Activated CD4-positive, alpha-beta memory T cell treated with anti-CD3 and anti-CD28 coated beads for 36 hours (primary cell): ENCODE results near the gene ACYP2. TPM values are rescaled to one million over a fixed set of nuclear protein-coding genes. Genes with fewer than 3 reads are reported as not detected.
"Not testable (repeated sequence)": the region's sequence is repeated elsewhere in the genome, so short reads cannot be mapped to it uniquely, and the experiment has no call there.

Source experiments
- CTCF ChIA-PET: fragments of 350-600 bp; sonication (Branson Sonifier 250); formaldehyde crosslinking; loops from one replicate; lab custom pipeline; 2021; ENCODE audit warnings: antibody characterized with exemption, inconsistent platforms; lab: Charles Lee
- POLR2A ChIA-PET: fragments of 350-600 bp; sonication (Branson Sonifier 250); formaldehyde crosslinking; loops from one replicate; lab custom pipeline; 2021; ENCODE audit warnings: antibody characterized with exemption; lab: Charles Lee
- DNase-seq: peaks from one replicate; pipeline ENCODE4 v3.0.0-alpha.2; 2020
- H3K27ac Mint-ChIP-seq: one replicate; pipeline ENCODE4 v1.8.0; 2021; ENCODE audit warnings: mixed read lengths
- H3K27me3 Mint-ChIP-seq: one replicate; pipeline ENCODE4 v1.8.0; 2021; ENCODE audit warnings: mixed read lengths
- H3K36me3 Mint-ChIP-seq: one replicate; pipeline ENCODE4 v1.8.0; 2021; ENCODE audit warnings: mixed read lengths
- H3K4me1 Mint-ChIP-seq: one replicate; pipeline ENCODE4 v1.8.0; 2021; ENCODE audit warnings: low read depth, mixed read lengths
- H3K4me3 Mint-ChIP-seq: one replicate; pipeline ENCODE4 v1.8.0; 2021; ENCODE audit warnings: mild to moderate bottlenecking, mixed read lengths
- H3K9me3 Mint-ChIP-seq: one replicate; pipeline ENCODE4 v1.8.0; 2021; ENCODE audit warnings: mixed read lengths
- intact Hi-C: fragments of 100-400 bp; cut with micrococcal nuclease; formaldehyde crosslinking; loops from one replicate; pipeline ENCODE4 v1.15.1; 2023
- total RNA-seq, 2 experiments: library from RNA; stranded (reverse); gene quantifications; one replicate each; pipeline ENCODE4 v1.2.3, GENCODE V29; 2021

The ACYP2 gene
- total RNA-seq, 2 experiments from 2014 or later = 5.6 to 6.4 TPM

- Mint-ChIP-seq H3K27me3 (no peaks in the 10 kb centered on the region), H3K27ac (no peak overlapping the region), H3K9me3 (peaks cover 19% of the 10 kb centered on the region), H3K36me3 (peaks cover 20% of the 10 kb centered on the region), H3K4me1 (peaks cover 4% of the 10 kb centered on the region), H3K4me3 (no peak overlapping the region)
- ChIA-PET POLR2A (no interaction called here), CTCF (no interaction called here)
- DNase-seq = no peak
- intact Hi-C loops = no loop called here
Observed at GRCh38 chr2:54120950-54121349, 5.5 kb downstream of the ACYP2 start.

DNA sequence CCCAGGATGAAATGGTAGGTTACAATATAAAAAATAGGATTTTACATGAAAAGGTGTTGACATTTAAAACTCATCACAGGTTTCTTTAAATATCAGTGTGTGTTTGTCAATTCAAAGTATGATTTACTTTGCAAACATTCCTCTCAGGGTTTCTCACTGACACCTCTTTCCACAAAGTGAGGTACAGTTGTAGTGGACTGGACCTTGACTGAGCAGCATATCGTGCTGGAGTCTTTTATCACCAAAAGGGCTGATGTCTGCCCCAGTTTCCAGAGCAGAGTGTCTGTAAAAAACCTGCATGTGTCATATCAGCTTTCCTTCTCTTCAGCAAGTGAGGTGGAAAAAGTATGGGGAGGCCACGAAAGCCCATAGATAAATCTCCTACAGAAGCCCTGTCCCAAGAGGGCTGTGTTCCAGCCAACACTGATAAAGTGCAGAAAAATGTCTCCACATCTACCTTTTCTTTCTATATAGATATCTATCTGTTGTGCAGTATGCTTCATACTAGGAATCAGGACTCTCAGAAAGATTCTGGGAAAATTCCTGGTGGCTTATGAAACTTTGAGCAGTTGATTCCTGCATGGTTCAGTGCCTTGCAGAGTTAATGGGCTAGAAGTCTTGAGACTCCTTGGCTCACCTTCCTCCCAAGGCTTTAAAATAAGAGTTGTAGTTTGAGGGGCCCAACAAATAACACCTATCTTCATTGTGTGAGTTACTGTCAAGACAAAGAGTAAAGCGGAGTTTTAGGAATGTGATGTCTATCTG, 6.9 kb downstream of the ACYP2 start:
- H3K4me3 Mint-ChIP-seq = no peak overlapping the region
- CTCF ChIA-PET = no interaction called here

GRCh38 chr2:54122939-54123338, 7.5 kb downstream of the ACYP2 start:
- H3K36me3 Mint-ChIP-seq = peaks cover 13% of the 10 kb centered on the region
- H3K27me3 Mint-ChIP-seq = no peaks in the 10 kb centered on the region
- no peak overlapping the region for H3K4me3 Mint-ChIP-seq
- CTCF ChIA-PET = no interaction called here
- H3K4me1 Mint-ChIP-seq = no peaks in the 10 kb centered on the region
- intact Hi-C loops = no loop called here
- DNase-seq = no peak
- POLR2A ChIA-PET = no interaction called here
- peaks cover 11% of the 10 kb centered on the region for H3K9me3 Mint-ChIP-seq
- H3K27ac Mint-ChIP-seq = no peak overlapping the region

More for the DNA sequence above, 6.9 kb downstream of the ACYP2 start:
- DNase-seq = no peak
- Mint-ChIP-seq H3K4me1 (no peaks in the 10 kb centered on the region), H3K36me3 (peaks cover 13% of the 10 kb centered on the region), H3K27me3 (no peaks in the 10 kb centered on the region), H3K27ac (no peak overlapping the region), H3K9me3 (peaks cover 11% of the 10 kb centered on the region)
- intact Hi-C loops = no loop called here
- POLR2A ChIA-PET = no interaction called here

DNA sequence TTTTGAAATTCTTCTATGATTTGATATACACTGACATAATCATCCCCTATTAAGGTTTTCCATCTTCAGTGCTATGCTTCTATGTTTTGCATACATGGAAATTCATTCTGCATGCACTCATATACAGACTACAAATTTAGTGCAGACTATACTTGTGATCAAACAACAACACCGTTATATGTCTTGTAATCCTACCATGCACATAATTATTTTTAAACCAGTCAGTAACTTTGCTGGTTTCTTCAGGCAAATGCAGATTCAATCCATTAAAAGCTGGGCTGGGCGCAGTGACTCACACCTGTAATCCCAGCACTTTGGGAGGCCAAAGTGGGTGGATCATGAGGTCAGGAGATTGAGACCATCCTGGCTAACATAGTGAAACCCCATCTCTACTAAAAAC, 11.8 kb downstream of the ACYP2 start:
- CTCF ChIA-PET, H3K9me3 Mint-ChIP-seq, H3K27ac Mint-ChIP-seq, POLR2A ChIA-PET, H3K4me1 Mint-ChIP-seq, DNase-seq, H3K27me3 Mint-ChIP-seq, intact Hi-C loops, H3K36me3 Mint-ChIP-seq, H3K4me3 Mint-ChIP-seq: not testable (repeated sequence)

- ChIA-PET CTCF (no interaction called here), POLR2A (no interaction called here)
- intact Hi-C loops = no loop called here
- Mint-ChIP-seq H3K4me3 (no peak overlapping the region), H3K27ac (no peak overlapping the region), H3K36me3 (no peaks in the 10 kb centered on the region), H3K9me3 (no peaks in the 10 kb centered on the region), H3K4me1 (no peaks in the 10 kb centered on the region), H3K27me3 (no peaks in the 10 kb centered on the region)
- DNase-seq = no peak
Observed at GRCh38 chr2:54133056-54133455, 17.6 kb downstream of the ACYP2 start.

DNA sequence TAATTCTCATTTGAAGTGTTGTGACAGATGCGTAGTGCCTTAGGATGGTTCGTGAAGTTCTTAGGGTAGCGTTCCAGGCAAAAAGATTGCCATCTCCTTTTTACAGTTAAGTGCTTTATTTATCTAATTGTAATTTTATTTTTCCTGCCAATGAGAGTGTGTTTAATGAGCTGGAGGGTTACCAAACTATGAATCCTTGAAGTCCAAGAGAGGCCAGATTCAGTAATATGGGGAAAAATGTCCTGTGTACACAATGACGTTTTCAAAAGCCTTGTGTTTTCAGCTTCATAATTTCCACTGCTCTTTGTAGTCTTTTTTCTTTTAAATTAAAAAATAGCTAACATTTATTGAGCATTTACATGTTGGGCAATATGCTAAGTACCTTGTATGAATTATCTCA, 23.8 kb downstream of the ACYP2 start:
- Mint-ChIP-seq H3K4me1 (no peaks in the 10 kb centered on the region), H3K9me3 (no peaks in the 10 kb centered on the region), H3K27ac (no peak overlapping the region), H3K36me3 (peaks cover 3% of the 10 kb centered on the region), H3K4me3 (no peak overlapping the region), H3K27me3 (no peaks in the 10 kb centered on the region)
- intact Hi-C loops = no loop called here
- no peak for DNase-seq
- ChIA-PET POLR2A (no interaction called here), CTCF (no interaction called here)

DNA sequence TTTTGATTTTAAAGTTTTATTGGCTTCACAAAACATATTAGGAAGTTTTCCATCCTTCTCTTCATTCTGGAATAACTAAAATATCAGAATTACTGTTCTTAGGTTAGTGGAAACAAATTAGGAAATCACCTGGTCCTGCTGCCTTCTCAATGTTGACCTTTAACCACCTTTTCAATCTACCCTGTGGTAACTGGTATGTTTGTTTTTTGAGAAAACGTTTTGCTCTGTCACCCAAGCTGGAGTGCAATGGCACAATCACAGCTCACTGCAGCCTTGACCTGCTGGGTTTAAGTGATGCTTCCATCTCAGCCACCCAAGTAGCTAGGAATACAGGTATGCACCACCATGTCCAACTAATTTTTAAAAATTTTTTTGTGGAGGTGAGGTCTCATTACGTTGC, 28.4 kb downstream of the ACYP2 start:
- Mint-ChIP-seq H3K27ac (no peak overlapping the region), H3K4me1 (no peaks in the 10 kb centered on the region), H3K9me3 (no peaks in the 10 kb centered on the region), H3K27me3 (no peaks in the 10 kb centered on the region), H3K36me3 (peaks cover 2% of the 10 kb centered on the region), H3K4me3 (no peak overlapping the region)
- CTCF ChIA-PET = no interaction called here
- intact Hi-C loops = no loop called here
- POLR2A ChIA-PET = no interaction called here
- no peak for DNase-seq

- ChIA-PET CTCF (no interaction called here), POLR2A (no interaction called here)
- Mint-ChIP-seq H3K36me3 (peaks cover 9% of the 10 kb centered on the region), H3K27ac (no peak overlapping the region), H3K4me3 (no peak overlapping the region), H3K27me3 (no peaks in the 10 kb centered on the region), H3K9me3 (peaks cover 4% of the 10 kb centered on the region), H3K4me1 (no peaks in the 10 kb centered on the region)
- DNase-seq = no peak
- intact Hi-C loops = no loop called here
Observed at GRCh38 chr2:54148391-54148790, 33.0 kb downstream of the ACYP2 start.

- peaks cover 14% of the 10 kb centered on the region for H3K36me3 Mint-ChIP-seq
- H3K9me3 Mint-ChIP-seq = peaks cover 4% of the 10 kb centered on the region
- CTCF ChIA-PET = no interaction called here
- H3K4me1 Mint-ChIP-seq = no peaks in the 10 kb centered on the region
- no peaks in the 10 kb centered on the region for H3K27me3 Mint-ChIP-seq
- POLR2A ChIA-PET = no interaction called here
- H3K4me3 Mint-ChIP-seq = no peak overlapping the region
- intact Hi-C loops = no loop called here
- DNase-seq = no peak
- H3K27ac Mint-ChIP-seq = no peak overlapping the region
Observed at GRCh38 chr2:54149638-54150441, 34.4 kb downstream of the ACYP2 start.

- H3K36me3 Mint-ChIP-seq = peaks cover 12% of the 10 kb centered on the region
- intact Hi-C loops = no loop called here
- H3K4me3 Mint-ChIP-seq = no peak overlapping the region
Observed at GRCh38 chr2:54158311-54158710, 42.9 kb downstream of the ACYP2 start.

DNA sequence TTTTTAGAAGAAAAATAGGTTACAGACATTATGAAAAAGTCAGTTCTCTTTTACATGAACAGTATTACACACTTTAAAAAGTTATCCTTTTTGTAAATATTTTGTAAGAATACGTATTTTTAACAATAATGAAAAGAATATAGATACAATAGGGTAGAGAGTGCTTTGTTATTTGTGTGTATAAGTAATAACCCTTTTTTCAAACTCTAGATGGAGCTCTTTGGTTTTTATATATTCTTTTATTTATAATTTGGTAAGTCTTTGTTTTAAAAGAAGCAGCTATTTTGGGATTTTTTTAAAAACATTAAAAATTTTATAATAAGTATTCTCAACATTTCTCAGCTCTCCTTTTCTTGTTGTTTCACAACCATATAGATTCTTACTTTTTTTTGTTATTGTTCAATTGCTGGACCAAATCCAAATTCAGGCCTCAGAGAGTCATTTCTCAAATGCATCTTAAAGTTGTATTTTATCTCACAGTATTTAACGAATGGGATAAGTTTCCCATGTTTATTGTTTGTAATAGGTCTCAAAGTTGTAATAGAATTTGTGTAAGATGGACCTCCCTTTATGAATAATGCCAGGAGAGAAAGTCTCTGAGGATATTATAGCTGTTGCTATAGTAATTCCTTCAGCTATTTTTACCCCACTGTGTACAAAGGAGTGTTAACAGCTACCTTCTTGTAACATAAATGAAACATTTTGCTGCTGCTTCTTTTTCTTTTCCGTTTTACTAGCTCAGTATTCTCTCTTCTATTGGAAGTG, 46.4 kb downstream of the ACYP2 start:
- CTCF ChIA-PET = interaction anchor here (1.1 to 1.2 kb wide), 2 partner anchors 33 to 341 kb away, joined by 3 to 4 read pairs; no protein-coding TSS in a partner anchor
- no peak for DNase-seq

More at GRCh38 chr2:54158311-54158710, 42.9 kb downstream of the ACYP2 start:
- DNase-seq = no peak
- ChIA-PET POLR2A (no interaction called here), CTCF (no interaction called here)
- Mint-ChIP-seq H3K27me3 (no peaks in the 10 kb centered on the region), H3K4me1 (no peaks in the 10 kb centered on the region), H3K9me3 (peaks cover 6% of the 10 kb centered on the region), H3K27ac (no peak overlapping the region)

GRCh38 chr2:54164106-54164505, 48.7 kb downstream of the ACYP2 start:
- CTCF ChIA-PET = no interaction called here

More for the DNA sequence above, 46.4 kb downstream of the ACYP2 start:
- no peaks in the 10 kb centered on the region for H3K9me3 Mint-ChIP-seq
- H3K27ac Mint-ChIP-seq = no peak overlapping the region
- no peaks in the 10 kb centered on the region for H3K36me3 Mint-ChIP-seq
- no peaks in the 10 kb centered on the region for H3K27me3 Mint-ChIP-seq
- POLR2A ChIA-PET = no interaction called here
- no peaks in the 10 kb centered on the region for H3K4me1 Mint-ChIP-seq
- intact Hi-C loops = no loop called here
- H3K4me3 Mint-ChIP-seq = no peak overlapping the region

More at GRCh38 chr2:54164106-54164505, 48.7 kb downstream of the ACYP2 start:
- POLR2A ChIA-PET = no interaction called here
- Mint-ChIP-seq H3K9me3 (no peaks in the 10 kb centered on the region), H3K4me1 (no peaks in the 10 kb centered on the region), H3K4me3 (no peak overlapping the region), H3K27me3 (no peaks in the 10 kb centered on the region), H3K27ac (no peak overlapping the region), H3K36me3 (peaks cover 1% of the 10 kb centered on the region)
- DNase-seq = no peak
- intact Hi-C loops = no loop called here
